NCI-H2227 treated with DMSO at 0.1 percent for 48 hours (cell line): ENCODE data around the gene PRKCH.

Experiments used
- DNase-seq: peaks from one replicate; lab custom pipeline; 2025; lab: John Stamatoyannopoulos, UW

Gene PRKCH

DNA sequence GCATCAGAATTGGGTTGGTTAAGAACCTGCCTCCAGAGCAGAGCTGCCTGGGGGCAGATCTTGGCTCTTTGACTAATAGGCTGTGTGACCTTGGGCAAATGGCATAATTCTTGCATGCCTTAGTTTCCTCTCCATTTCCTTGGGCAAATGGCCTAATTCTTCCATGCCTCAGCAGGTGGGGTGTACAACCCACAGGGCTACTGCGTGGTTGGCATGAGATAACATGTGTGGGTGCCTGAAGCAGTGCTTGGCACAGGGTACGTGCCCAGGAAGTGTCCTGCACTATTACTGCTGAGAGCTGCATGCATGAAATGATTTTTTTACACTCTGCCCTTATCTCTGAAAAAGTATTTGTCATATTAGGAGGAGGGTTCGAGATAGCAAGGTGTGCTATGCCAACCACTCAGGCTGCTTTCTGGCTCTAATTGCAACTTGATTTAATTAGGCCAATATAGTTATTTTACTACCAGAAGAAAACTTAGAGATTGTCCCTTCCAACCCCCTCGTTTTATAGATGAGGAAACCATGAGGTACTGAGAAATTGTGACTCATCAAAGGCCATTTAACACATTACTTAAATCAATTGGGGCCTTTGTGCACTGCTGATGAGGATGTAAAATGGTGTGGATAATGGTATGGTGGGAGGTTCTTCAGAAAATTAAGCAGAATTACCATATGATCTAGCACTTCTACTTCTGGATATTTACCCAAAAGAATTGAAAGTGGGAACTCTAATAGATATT lies 212.3 kb downstream of the PRKCH start:
- DNase-seq: no peak

DNA sequence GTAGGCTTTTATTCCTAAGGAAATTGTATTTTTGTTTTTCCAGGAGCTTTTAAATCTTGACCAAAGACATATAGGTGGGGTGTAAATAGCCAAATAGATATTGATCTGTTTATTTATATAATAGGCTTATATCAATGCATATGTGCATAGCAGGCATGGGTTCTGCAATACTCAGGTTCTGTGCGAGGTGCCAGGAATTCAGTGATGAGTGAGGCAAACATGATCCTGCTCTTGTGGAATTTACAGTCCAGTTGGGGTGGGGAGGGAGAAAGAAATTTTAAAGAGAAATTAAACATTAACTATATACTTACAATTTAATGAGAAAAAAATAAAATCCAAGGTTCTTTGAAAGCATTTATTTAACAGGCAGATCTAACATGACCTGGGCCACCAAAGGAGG lies 213.7 kb downstream of the PRKCH start:
- DNase-seq: no peak

DNA sequence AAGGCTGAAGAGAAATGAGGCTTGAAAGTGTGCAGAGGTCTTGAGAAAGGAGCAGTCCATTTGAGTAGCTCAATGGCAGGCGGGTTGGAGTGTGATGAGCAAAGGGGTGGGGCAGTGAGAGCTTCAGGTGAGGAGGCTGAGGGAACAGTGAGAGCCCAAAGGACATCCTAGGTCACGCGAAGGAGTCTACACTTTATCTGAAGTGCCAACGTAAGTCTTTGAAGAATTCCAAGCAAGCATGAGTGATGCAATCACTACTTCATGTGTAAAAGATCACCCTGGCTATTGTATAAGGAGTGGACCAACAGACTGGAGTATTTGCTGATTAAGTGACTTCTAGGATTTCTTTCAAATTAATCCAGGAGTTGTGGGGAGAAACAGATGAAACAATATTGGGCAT lies 214.1 kb downstream of the PRKCH start:
- no peak for DNase-seq

DNA sequence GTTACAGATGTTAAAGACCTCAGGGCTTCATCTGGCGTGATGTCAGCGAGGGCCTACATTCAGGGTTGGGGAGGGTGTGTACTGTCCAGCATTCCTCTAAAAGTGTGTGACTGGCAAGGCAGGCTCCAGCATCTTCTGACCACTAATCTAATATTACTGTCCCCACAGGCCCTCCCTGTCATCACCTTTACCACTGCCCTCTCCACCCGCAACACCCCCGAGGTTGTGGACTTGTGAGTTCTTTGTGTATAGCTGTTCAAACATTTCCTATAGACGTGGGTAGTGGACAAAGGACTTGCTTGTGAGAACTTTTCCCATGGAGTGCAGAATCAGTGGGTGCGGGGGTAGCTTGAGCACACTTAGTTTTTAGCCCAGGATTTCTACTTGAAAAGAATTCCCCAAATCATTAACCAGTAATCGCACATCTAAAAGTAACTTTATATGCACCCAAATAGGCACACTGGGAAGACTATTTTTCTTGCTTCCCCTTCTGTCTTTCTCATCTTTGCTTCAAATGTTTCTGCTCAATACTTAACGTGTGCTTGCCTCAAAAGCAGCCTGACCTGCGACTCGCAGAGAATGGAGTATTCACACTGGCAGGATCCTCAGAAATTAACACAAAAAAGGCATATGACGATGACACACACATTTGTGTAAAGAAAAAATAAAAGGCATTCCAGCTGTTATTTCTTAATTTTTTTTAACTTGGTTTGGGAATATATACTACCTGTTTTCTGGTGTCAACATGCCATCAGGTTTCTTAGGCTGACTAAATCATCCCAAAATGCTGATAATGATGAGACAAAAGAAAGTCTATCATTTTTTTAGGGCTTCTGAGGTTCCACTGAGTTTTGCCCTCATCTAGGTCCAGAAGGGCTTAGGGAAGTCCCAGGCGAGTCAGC lies 215.5 kb downstream of the PRKCH start:
- DNase-seq: no peak

DNA sequence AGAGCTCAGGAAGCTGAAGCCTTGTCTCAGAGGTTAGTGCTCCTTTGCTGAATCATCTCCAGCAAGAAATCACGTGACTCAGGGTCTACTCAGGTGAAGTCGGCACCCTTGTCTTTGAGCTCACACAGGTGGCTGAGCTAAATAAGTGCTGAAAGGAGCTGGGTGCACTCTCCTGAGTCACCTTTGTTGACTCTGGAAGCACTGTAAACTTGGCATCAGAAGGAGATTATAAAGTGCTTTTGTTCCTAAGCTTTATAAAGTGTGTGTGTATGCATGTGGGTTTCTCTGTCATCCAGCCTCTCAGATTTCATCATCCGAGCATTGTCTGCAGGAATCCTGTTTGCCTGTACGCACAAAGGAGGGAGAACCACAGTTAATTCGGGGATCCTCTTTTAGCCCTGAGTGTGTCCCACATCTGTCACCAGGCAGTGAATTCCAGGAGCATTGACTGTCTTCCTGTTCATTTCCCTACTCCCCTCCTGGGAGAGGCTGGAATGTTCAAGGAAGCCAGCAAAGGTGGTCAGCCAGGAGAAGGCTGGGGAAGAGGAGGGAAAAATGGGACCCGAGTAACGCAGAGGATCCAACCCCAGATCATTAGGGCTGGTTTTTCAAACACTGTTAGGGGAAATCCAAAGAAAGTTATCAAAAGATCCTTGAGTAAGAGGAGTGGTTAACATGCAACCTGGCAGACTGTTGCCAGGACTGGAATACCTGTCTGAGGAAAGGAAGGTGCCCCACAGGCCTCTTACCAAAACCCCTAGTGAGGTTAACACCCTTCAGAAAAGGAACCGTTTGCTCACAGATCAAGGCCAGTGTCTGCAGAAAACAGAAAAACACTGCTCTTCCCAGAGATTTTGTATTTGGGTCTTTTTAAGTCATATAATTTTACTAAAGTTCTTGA lies 216.4 kb downstream of the PRKCH start:
- no peak for DNase-seq

DNA sequence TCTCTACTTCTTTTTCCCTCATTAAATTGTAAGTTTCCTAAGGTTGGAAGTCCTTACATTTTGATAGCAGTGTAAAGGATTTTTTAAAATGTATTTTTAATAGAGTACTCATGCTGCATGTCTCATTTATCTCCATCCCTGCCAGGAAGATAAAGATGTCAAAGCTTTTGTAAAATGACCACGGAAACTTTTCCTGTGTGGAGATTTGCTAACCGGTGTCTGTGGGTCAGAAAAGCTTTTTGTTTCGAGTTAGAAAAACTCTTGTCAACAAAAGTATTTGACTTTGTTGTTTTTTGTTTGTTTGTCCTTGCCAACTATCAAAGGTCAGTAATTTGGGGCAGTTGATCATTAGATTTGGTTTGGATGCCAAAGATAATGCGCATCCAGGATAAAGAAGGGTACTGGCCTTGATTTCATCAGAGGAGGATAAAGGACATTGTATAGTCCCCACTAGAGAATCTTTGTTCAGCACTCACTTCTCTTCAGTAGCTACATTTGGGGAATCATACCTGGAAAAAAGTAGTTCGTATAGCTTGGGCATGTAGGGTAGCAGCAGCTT lies 217.2 kb downstream of the PRKCH start:
- no peak for DNase-seq

DNA sequence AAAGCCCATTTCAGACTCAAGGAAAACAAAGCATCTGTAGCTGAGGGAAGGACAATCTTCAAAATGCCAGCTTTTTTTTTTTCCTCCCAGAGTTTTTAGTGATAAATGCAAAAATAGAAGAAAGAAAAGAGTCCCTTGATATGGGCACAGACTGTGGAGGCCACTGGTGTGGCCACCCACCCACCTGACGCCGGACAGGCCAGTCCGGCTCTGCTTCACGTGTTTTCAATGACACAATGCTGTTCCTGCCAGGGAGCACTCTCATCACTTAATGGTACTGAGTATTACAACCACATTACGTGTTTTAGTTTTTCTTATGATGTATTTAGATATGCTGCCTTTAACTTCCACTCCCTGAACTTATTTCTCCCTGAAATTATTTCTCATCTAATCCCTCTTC lies 218.3 kb downstream of the PRKCH start:
- no peak for DNase-seq

DNA sequence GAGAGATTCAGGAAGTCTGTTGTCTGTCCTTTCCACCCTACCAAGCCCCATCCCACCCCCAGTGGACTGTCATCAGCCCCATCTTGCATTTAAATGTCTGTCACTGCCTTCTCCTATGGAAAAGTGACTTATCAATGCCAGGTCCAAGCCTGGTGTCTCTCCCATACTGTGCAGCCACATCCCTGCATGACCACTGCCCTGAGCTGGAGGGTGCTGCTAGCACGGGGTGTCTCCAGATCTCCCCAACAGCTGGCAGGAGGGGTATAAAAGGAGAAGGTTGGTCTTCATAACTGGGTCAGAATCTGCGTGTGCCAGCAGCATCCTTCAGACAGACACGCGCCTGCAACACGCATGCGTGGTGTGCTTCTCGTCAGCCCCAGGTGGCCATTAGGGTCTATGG lies 219.6 kb downstream of the PRKCH start:
- no peak for DNase-seq

DNA sequence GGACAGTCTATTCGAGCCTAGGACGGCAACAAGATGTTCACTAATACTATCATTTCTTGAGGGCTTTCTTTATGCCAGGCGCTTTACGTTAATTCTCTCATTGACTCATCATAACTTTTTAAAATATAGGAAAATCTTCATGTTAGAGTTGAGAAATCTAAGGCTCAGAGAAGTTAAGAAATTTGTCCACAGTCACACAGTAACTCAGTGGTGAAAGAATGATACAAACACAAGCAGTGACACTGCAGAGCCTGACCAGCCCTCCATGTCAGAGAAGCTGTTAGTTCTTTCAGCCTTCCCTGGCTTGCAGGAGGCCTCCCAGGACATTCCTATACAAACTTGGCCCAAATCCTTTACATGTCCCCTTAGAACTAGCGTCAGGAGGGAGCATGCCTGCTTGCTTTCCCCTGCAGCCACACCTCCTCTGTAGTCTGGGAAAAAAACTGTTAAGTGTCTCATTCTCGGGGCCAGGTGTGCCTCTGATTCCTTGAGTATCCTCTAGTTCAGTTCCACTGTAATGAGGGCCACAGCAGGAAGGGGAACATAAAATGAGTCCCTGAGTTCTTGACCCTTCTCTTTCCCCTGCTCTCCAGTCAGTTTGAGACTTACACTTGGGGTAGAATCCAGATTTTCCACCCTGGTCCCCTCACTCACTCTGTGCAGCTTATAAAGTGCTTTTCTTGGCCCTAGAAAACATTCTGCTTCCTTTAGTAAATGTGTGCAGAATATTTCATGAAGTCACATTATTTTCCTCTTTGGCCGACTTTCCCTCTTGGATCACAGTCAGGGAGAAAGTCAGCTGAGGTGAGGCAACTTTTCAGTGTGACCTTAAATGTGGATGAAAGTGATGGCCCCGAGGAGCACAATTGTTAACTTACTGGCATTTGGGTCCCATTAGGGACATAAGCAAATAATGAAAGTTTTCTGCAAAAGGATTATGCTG lies 221.7 kb downstream of the PRKCH start:
- no peak for DNase-seq

DNA sequence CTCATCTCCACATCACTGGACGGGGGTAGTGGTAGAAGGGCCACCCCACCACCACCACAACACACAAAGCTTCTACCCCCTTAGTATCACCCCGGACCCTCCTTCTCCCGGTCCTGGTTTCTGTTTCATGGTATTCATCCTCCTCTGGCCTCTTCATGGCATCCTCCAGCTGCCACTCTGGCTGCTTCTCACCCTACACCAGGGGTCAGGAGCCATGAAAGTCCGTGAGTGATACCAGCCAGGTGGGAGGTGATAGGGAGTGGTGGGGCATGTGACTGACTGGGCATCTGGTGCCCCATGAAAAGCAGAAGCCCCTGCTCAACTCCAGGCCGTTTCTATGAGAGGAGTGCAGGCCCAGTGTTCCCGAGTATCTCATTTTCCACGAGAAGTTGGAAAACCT lies 222.6 kb downstream of the PRKCH start:
- no peak for DNase-seq

DNA sequence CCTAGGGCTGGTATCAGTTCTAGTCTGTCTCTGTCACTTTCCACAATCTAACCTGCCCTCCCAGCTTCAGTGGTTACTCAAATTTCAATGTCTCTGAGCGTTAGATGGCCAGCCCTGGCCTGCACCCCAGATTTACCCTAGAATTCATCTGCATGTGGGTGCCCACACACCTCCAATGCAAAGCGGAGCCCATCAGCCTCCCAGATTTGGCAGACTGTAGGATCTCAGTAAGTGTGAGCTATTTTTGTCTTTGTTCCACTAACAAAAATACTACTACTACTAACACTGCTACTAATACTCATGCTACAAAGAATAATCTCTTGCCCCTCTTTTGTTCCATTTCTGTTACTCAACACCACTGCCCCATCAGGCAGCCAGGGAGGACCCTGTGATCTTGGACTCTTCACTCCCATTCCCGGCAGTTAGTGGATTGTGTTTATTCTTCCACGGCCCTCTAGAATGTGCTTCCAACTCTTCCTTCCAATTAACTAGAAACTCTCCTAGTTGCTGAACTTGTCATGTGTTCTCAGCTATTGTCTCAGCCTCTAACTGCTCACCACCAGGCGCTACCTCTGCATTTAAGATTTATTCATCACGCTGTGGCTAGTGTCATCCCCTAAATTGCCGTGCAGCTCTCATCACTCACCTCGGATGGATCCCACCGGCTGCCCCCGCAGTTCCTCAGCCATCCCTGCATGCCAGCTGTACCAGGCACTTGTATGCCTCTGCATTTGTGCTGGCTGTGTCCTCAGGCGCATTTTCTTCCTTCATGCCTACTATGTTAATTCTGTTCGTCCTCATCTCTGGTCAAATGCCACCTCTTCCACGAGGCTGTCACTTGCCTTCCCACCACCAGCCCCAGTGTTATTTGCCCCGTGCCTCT lies 223.3 kb downstream of the PRKCH start:
- no peak for DNase-seq

DNA sequence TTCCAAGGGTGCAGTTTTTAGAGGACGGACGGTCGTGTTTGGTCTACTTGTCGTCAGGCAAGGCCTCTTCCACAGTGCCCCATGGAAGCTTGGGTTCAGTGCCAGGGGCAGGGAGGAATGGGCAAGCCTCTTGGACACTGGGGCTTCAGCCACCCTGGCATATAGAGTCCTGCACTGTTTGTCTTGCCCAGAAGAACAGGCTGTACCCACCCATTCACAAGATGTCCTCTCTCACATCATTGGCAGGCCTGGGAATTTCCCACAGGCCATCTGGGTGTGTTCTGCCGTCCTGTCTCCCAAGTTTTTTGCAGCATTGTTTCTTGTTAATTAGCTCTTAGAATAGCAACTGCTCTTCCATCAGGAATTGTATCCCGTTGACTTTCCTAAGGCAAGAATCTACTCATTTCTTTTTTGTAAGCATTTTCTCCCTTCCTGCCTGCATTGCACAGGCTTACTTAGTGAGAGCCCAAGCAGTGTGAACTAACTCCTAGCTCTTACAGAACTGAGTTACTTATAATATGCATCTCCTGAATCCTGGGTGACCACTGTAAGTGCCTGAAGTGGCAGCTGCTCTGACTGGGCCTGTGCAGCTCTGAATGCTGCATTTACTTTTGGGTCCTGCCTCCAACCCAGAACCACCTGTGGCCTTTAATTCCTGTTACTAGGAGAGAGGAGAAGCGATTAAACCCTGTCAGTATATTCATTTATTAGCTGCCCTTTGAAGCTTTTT lies 224.5 kb downstream of the PRKCH start:
- no peak for DNase-seq

DNA sequence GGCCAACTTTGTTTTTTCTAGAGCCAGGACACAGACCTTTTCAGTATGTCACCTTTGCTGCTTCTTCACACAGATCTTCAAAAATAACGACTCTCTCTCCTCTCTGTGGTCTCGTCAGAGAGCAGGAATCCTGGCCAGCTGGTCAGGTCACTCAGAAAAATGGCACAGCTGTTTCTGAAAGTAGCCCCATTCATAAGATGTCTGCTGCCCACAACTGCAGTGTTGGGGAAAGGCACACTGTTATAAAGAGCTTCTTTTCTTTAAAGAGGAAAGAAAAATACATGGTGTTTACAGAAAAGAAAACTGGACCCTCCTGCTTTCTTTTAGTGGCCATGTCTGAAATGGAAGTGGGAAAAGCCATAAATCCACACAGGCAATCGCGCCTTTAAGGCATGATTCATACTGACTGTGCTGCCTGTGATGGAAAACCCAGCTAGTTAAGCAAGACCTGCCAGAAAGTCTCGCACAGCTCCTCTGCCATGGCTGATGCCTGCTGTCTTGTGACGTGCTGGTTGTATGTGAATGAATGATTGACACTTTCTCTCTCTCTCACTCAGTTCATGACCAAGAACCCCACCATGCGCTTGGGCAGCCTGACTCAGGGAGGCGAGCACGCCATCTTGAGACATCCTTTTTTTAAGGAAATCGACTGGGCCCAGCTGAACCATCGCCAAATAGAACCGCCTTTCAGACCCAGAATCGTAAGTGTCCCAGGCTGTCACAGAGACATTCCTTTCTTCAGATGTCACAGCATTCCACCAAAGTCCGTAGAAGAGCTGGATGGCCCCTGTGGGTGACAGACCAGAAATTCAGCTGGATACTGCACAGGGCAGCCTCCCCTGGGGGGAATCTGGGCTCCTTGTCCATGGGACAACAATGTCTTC lies 226.0 kb downstream of the PRKCH start:
- DNase-seq: no peak

DNA sequence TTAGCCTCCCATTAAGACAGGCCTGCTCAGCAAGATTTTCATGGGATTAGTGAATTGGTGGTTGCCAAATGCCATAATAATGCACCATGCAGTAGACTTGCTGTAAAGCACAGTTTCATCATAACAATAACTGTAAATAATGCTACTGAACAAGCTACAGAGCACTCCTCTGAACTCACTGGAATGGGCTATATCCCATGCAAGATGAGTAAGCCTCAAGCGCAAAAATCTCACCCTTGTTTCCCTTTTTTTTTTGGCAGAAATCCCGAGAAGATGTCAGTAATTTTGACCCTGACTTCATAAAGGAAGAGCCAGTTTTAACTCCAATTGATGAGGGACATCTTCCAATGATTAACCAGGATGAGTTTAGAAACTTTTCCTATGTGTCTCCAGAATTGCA lies 228.0 kb downstream of the PRKCH start:
- no peak for DNase-seq

DNA sequence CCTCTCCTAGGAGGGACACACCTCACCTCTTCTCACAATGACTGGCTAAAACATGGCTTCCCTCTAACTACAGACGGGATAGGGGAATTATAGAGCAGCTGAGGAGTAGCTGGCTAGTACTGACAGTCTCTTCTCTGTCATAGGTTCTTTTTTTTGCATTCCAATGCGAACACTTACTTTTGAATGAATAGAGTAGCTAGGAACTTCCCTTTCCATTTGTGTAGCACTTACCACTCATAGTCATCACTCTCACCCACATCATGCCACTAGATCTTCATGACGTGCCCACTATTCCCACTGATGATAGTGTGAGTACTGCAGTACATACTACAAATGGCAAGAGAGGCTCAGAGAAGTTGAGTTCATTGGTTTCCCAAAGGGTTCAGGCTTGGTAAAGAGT lies 230.0 kb downstream of the PRKCH start:
- DNase-seq: no peak

DNA sequence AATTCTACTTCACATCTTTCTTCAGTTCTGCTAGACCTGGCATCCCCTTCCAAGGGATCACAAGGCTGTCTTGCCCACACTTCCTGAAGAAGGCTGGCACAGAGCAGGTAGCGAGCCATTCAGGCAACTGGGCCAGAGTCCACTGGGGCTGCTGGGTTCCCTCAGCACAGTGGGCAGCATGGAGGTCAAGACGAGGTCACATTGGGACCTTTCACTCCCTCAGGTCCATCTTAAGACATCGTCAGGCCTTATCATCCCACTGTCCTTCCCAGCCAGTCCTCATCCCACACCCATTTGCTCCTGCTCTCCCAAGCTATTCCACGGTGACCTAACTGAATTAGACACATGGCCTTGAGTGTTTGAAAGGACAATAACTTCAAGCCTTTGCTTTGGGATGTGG lies 230.9 kb downstream of the PRKCH start:
- no peak for DNase-seq

DNA sequence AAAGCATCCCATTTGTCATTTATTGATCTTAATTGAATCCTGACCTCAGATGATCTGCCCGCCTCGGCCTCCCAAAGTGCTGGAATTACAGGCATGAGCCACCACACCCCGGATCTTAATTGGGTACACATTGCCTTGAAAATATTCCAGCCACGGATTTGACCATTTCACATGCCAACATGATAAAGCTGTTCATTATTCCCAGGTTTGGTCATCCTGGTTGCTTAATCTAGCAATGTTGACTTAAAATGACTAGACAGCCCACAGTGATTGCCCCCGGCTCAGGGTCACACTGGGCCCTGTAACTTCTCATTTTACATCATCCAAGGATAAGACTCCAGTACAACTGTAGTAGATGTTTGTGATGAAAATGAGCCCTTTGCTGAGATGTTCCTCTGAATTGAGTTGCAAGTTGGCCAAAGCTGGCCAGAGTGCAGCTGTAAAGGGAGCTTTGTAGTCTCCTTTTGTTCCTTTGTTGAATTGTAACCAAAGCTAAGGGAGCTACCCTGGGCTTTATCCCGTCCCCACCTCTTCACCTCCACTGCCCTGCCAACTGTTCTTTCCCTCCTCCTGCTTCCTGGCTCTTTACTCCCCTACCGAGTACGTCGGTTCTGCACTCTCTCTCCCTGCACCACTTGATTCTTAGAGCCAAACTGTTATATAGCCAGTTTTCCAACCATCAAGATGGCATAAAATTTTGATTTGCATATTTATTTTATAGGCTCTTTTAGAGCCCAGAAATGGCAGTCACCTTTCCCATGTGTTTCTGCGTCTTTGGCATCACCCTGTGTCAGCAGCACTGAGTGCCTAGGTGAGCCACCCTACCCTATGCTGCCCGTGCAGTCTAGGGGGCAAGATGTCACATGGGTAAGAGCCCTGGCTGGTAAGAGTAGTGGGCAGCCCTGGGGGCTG lies 232.6 kb downstream of the PRKCH start:
- DNase-seq: no peak
